Sigmoid colon (tissue), 4 donors: ENCODE measurements around the gene HECTD3.

ENCODE experiments used
- EP300 ChIP-seq, 4 donors: sonication (generic); formaldehyde crosslinking; IDR thresholded peaks; one replicate each; pipeline ENCODE4 v1.6.1; 2017; ENCODE audit warnings: antibody characterized with exemption in 4 of 4
- POLR2A ChIP-seq, 2 donors: fragments of 450-650 bp; IDR thresholded peaks; one replicate each; pipeline ENCODE4 v1.6.1; 2016; ENCODE audit warnings: antibody characterized with exemption in 2 of 2, mild to moderate bottlenecking in 2 of 2, moderate library complexity in 2 of 2
- POLR2AphosphoS5 ChIP-seq, 4 donors: sonication (generic); formaldehyde crosslinking; IDR thresholded peaks; one replicate each; pipeline ENCODE4 v1.6.1; 2017; ENCODE audit warnings: antibody characterized with exemption in 4 of 4
- TF ChIP-seq, protein P1 (sequence below), 4 experiments: fragments of 450-650 bp in 3 of 4; fragments of 200-600 bp in 1 of 4; IDR thresholded peaks; one replicate each; pipeline ENCODE4 v1.5.1; 2016 to 2019; ENCODE audit warnings: antibody characterized with exemption in 4 of 4, mild to moderate bottlenecking in 3 of 4, moderate library complexity in 2 of 4

GRCh38 chr1:44962729-44963128, 48.4 kb downstream of the HECTD3 start:
- TF ChIP-seq, protein P1, sequence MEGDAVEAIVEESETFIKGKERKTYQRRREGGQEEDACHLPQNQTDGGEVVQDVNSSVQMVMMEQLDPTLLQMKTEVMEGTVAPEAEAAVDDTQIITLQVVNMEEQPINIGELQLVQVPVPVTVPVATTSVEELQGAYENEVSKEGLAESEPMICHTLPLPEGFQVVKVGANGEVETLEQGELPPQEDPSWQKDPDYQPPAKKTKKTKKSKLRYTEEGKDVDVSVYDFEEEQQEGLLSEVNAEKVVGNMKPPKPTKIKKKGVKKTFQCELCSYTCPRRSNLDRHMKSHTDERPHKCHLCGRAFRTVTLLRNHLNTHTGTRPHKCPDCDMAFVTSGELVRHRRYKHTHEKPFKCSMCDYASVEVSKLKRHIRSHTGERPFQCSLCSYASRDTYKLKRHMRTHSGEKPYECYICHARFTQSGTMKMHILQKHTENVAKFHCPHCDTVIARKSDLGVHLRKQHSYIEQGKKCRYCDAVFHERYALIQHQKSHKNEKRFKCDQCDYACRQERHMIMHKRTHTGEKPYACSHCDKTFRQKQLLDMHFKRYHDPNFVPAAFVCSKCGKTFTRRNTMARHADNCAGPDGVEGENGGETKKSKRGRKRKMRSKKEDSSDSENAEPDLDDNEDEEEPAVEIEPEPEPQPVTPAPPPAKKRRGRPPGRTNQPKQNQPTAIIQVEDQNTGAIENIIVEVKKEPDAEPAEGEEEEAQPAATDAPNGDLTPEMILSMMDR (IDR thresholded peaks at IDR 0.05), result no peak
- TF ChIP-seq POLR2A (IDR thresholded peaks at IDR 0.05), result no peak
- no peak for TF ChIP-seq POLR2AphosphoS5 (IDR thresholded peaks at IDR 0.05)
- TF ChIP-seq EP300 (IDR thresholded peaks at IDR 0.05), result no peak
